ENCODE measurements around the gene PGBD1.

- TF ChIP-seq CTCF (IDR thresholded peaks at IDR 0.05; ENCODE audit: insufficient read depth, low read length, poor library complexity, severe bottlenecking) (no peak), EZH2phosphoT487 (conservative IDR thresholded peaks at IDR 0.05; ENCODE audit: low read length) (no peak)
These were observed 16.5 kb upstream of the PGBD1 start for GRCh38 chr6:28264834-28265401.

All from SU-DHL-6 (cell line).